Measurements from ENCODE around the gene TMEM229B. TPM values are rescaled to one million over a fixed set of nuclear protein-coding genes. Genes with fewer than 3 reads are reported as not detected.

Gene TMEM229B
- total and polyA plus RNA-seq, 9 donors = 1.2 to 11.9 (median 2.9) TPM

- no peaks in the 10 kb centered on the region for H3K4me1 ChIP-seq (ENCODE audit: insufficient read depth)
- no peak overlapping the region for H3K4me3 ChIP-seq
- H3K36me3 ChIP-seq = no peaks in the 10 kb centered on the region
- no peaks in the 10 kb centered on the region for H3K27me3 ChIP-seq
- no peak for DNase-seq
- 26 to 36% (median 33%) methylated on average over 7 of the region's 7 CpGs for WGBS, 3 donors
- intact Hi-C loops (cut with DNase I) = loop anchor here in 1 of 4 donors (10.0 kb wide), 1 partner anchor 133 kb away; no protein-coding TSS in a partner anchor
- no peak overlapping the region for H3K27ac ChIP-seq
- H3K9me3 ChIP-seq = no peaks in the 10 kb centered on the region
- TF ChIP-seq CTCF (IDR thresholded peaks at IDR 0.05) (no peak), EP300 (IDR thresholded peaks at IDR 0.05) (no peak), POLR2A (IDR thresholded peaks at IDR 0.05) (no peak)
These were observed 56.4 kb downstream of the TMEM229B start for GRCh38 chr14:67432050-67432564.

GRCh38 chr14:67429510-67430205 lies 58.9 kb downstream of the TMEM229B start:
- intact Hi-C loops (cut with DNase I) = loop anchor here (5.0 to 10.0 kb wide), 5 partner anchors 135 to 275 kb away; partner anchors contain the start of gene RDH12 (in 2 of the 4)
- DNase-seq = no peak
- WGBS, 3 donors = 87 to 89% (median 89%) methylated on average over 9 of the region's 9 CpGs

GRCh38 chr14:67428501-67429031 lies 60.0 kb downstream of the TMEM229B start:
- no peak for DNase-seq
- intact Hi-C loops (cut with DNase I) = loop anchor here in 3 of 4 donors (5.0 to 10.0 kb wide), 4 partner anchors 144 to 276 kb away; partner anchors contain the start of gene RDH12 (in 2 of the 3)
- no peak for TF ChIP-seq CTCF (IDR thresholded peaks at IDR 0.05)
- TF ChIP-seq POLR2A (IDR thresholded peaks at IDR 0.05) = no peak
- no peak for TF ChIP-seq EP300 (IDR thresholded peaks at IDR 0.05)
- no peak overlapping the region for H3K27ac ChIP-seq
- no peaks in the 10 kb centered on the region for H3K4me1 ChIP-seq (ENCODE audit: insufficient read depth)
- H3K36me3 ChIP-seq = no peaks in the 10 kb centered on the region
- H3K4me3 ChIP-seq = no peak overlapping the region
- WGBS, 3 donors = 39 to 59% (median 55%) methylated on average over 7 of the region's 7 CpGs
- H3K27me3 ChIP-seq = no peaks in the 10 kb centered on the region
- no peaks in the 10 kb centered on the region for H3K9me3 ChIP-seq

More at GRCh38 chr14:67429510-67430205, 58.9 kb downstream of the TMEM229B start:
- Histone ChIP-seq H3K27me3 (no peaks in the 10 kb centered on the region), H3K4me1 (ENCODE audit: insufficient read depth) (no peaks in the 10 kb centered on the region), H3K27ac (no peak overlapping the region), H3K9me3 (no peaks in the 10 kb centered on the region), H3K36me3 (no peaks in the 10 kb centered on the region), H3K4me3 (no peak overlapping the region)
- no peak for TF ChIP-seq EP300 (IDR thresholded peaks at IDR 0.05)
- no peak for TF ChIP-seq CTCF (IDR thresholded peaks at IDR 0.05)
- TF ChIP-seq POLR2A (IDR thresholded peaks at IDR 0.05) = no peak

- Histone ChIP-seq H3K27me3 (no peaks in the 10 kb centered on the region), H3K36me3 (no peaks in the 10 kb centered on the region), H3K9me3 (no peaks in the 10 kb centered on the region), H3K27ac (no peak overlapping the region), H3K4me3 (no peak overlapping the region), H3K4me1 (ENCODE audit: insufficient read depth) (no peaks in the 10 kb centered on the region)
- intact Hi-C loops (cut with DNase I) = loop anchor here in 3 of 4 donors (5.0 to 10.0 kb wide), 4 partner anchors 145 to 278 kb away; partner anchors contain the start of gene RDH12 (in 2 of the 3)
- TF ChIP-seq CTCF (IDR thresholded peaks at IDR 0.05) (peak; percentile 46 to 56 (median 46)), POLR2A (IDR thresholded peaks at IDR 0.05) (no peak)
- DNase-seq = peak; percentile 53 to 74 (median 69)
- WGBS, 3 donors = 25 to 31% (median 30%) methylated on average over 30 of the region's 30 CpGs
These were observed 61.4 kb downstream of the TMEM229B start for GRCh38 chr14:67426983-67427606.
